Measurements from ENCODE around the gene POLN.

The POLN gene

GRCh38 chr4:2066571-2067445, 175.1 kb downstream of the POLN start:
- no peak for DNase-seq

- no peak for DNase-seq
These were observed 175.8 kb downstream of the POLN start for GRCh38 chr4:2066011-2066551.

- DNase-seq, result no peak
These were observed 176.6 kb downstream of the POLN start for GRCh38 chr4:2065106-2065930.

- DNase-seq, result no peak
These were observed 177.5 kb downstream of the POLN start for GRCh38 chr4:2064276-2064991.

DNA sequence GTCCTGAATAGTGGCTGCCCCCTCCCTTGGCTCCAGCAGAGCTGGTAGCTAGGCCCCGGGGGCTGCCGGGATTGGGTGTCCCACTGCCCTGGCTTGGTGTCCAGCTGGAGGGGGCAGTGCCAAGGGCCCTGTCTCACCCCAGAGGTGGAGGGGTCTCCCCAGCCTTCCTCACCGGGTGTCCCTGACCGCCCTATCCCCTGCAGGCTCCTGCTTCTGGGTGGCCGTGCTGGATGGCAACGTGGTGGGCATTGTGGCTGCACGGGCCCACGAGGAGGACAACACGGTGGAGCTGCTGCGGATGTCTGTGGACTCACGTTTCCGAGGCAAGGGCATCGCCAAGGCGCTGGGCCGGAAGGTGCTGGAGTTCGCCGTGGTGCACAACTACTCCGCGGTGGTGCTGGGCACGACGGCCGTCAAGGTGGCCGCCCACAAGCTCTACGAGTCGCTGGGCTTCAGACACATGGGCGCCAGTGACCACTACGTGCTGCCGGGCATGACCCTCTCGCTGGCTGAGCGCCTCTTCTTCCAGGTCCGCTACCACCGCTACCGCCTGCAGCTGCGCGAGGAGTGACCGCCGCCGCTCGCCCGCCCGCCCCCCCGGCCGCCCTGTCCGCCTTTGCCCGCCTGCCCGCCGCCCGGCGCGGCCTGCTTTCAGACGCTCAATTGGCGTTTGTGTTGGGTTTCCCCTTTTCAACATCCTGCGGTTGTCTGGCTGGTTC, 178.2 kb downstream of the POLN start:
- no peak for DNase-seq

- no peak for DNase-seq
These were observed 179.0 kb downstream of the POLN start for GRCh38 chr4:2062808-2063524.

DNA sequence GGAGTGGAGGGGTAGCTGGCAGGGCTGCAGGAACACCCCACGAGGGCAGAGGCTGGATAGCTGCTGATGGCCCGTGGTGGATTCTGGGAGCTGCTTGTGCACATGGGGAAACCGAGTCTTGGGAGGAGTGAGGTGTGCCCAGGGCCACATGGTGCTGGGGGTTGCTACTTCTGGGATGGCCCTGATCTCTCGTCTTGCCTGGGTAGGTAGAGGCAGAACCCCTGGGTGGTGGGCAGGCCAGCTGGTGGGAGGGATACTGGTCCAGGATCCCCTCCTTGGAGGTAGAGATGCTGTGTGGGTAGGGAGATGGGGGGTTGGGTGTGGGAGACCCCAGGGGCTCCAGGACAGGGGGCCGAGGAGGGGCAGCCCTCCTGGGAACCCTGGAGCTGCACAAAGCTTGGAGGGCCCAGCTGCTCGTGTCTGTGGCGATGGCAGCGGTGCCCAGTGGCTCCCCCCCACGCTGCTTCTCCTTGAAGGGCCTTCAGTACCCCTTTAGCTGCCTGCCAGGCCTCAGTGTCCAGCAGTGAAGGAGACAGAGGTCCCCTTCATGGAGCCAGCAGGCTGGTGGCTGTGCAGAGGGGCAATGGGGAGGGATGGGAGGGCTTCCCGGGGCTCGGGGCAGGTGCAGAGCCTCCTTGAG, 179.6 kb downstream of the POLN start:
- no peak for DNase-seq

DNA sequence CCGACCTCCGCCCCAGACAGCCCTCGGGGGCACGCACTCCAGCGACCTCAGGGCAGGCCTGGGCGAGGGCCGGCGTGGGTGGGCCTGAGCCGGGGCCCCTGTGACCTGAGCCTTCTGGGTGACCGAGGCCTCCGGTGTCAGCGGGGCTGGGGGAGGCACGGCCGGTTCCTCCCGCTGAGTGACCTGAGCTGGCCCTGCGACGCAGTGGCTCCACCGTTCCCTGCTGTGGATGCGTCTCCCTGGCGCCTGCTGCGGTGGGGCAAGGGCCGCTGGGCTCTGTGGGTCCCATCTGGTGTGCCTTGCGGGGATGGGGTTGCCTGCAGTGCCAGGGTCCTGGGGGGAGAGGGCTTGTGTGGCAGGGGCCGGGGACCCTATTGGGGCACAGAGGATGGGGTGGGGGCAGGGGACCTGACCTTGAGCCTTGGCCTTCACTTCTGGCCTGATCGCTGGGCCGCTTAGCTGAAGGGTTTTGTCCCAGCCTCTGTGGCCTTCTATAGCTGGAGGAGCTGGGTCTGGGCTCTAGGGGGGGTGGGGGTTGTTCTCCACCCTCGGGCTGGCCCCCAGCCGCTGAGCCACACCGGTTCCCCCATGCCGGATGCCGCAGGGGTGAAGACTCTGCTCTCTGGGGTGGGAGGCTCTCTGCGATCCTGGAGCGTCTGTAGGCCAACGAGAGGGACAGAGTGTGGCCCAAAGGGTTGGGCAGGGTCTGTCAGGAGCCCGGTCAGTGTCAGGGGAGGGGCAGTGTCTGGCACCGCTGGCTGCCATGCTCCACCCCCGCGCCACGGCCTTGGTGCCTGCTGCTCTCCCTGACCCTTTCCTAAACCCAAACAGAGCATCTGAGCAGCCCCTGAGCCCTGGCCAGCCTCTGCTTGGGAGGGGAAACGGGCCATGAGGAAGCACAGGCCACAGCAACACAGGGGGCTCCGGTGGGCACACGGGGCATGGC, 180.5 kb downstream of the POLN start:
- no peak for DNase-seq

DNA sequence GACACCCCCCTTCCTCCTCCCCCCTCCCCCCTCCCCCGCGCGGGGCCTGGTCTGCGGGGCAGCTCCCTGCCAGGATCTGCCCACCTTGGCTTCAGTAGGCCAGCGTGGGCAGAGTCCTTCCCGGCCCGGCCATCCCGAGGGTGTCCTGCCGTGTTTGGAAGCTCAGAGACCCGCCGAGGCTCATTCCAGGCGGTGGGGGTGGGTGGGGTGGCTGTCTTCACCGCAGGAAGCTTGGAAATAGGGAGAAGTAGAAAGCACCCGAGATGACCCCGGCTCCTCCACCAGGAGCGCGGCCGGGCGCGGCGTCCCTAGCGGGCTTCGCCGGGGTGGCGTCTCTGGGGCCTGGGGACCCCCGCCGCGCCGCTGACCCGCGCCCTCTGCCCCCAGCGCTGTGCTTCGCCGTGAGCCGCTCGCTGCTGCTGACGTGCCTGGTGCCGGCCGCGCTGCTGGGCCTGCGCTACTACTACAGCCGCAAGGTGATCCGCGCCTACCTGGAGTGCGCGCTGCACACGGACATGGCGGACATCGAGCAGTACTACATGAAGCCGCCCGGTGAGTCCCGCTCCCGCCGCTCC, 181.2 kb downstream of the POLN start:
- no peak for DNase-seq

DNA sequence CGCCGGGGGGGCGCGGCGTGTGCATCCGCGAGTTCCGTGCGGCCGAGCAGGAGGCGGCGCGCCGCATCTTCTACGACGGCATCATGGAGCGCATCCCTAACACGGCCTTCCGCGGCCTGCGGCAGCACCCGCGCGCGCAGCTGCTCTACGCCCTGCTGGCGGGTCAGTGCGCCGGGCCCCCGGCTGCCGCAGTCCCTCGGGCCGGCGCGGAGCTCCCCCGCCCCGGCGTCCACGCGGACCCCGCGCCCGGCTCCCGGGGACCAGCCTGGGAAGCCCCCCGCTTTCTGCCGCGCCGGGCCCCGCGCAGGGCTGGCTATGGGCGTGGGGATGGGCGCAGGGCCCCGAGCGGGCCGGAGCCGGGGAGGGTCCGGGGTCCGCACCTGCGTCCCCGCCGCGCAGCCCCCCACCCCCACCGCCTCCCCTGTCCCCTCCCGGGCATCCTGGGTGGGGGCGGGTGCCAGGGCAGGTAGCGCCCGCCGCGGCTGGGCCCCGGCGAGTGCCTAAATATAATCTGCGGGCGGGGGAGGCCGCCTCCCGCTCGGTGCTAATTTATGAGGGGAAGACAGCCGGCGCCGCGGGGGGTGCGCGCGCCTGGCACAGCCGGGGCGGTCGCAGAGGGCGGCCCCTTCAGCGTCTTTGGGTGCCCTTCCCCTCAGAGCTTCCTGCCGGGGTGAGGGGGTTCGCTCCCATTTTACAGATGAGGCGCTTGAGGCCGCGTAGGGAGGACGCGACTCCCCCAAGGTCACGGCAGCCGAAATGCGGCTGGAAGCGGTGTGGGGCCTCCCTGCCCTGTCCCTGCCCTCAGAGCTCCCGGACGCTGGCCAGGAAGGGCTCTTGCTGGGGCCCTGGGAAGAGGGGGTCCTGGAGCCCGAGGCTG, 182.0 kb downstream of the POLN start:
- DNase-seq, result no peak

DNA sequence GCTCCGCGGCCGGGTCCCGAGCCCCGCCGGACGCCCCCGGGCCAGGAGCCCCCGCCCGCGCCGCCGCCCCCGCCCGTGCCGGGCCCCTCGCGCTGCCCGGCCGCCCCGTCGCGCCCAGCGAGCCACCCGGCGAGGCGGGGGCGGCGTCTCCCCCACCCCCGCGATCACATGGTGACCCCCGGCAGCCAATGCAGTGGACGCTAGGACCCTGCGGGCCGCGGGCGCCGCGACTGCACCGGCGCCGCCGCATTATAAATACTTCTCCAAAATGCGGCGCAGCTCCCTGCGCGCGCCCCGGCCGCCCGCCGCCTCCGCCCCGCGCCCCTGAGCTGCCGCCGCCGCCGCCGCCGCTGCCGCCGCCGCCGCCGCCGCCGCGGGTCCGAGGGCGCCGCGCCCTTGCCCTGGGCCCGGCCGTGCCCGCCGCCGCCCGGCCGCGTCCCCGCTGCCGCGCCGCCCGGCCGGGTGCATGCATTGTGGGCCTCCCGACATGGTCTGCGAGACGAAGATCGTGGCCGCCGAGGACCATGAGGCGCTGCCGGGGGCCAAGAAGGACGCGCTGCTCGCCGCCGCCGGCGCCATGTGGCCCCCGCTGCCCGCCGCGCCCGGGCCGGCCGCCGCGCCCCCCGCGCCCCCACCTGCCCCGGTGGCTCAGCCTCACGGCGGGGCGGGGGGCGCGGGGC, 182.7 kb downstream of the POLN start, which contains the start of gene NAT8L:
Gene NAT8L, plus strand, starts transcription at position 282 of the 680 bp plus-strand sequence. Its CDS starts 185 bp downstream, at position 467.
- no peak for DNase-seq

GRCh38 chr4:2058264-2059045, 183.5 kb downstream of the POLN start:
- no peak for DNase-seq

GRCh38 chr4:2057382-2058065, 184.4 kb downstream of the POLN start:
- no peak for DNase-seq

DNA sequence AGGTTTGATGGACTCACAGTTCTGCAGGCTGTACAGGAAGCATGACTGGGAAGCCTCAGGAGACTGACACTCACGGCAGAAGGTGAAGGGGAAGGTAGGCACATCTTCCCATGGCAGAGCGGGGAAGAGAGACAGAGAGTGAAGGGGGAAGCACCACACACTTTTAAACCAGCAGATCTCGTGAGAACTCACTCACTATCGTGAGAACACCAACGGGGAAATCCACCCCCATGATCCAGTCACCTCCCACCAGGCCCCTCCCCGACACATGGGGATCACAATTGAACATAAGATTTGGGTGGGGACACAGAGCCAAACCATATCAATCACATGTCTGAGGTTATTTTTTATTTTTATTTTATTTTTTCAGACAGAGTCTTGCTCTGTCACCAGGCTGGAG, 187.7 kb downstream of the POLN start:
- DNase-seq, result no peak

DNA sequence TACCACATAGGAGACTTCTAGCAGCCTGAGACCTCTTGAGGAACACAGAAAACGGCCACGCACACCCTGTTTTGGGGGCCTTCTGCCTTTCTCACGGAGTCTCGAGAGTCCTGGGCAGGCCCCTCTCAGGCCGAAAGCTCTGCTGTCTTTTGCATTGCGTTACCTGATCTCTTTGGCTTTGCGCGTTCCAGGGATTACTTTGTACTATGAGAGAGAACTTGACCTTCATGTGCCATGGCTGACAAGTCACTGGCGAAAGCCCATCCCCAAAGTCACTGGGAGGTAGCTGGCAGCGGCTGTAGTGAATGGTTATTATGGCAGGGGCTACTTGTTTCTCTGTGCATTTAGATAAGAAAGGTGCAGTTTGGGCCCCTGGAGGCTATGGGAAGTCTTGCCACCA, 190.8 kb downstream of the POLN start:
- no peak for DNase-seq

DNA sequence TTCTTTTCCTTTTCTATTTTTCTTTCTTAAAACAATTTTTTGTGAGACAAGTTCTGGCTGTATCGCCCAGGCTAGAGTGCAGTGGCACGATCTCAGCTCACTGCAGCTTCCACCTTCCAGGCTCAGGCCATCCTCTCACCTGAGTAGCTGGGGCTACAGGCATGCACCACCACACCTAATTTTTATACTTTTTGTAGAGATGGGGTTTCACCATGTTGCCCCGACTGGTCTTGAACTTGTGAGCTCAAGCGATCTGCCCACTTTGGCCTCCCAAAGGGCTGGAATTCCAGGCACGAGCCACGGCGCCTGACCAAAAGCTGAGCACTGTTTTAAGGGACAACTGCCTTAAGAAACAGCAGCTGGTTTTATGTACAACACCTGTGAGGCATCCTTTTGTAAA, 192.1 kb downstream of the POLN start:
- DNase-seq, result no peak

Measured in T1000 (cell line).